K562 (cell line): ENCODE results near the gene PIGV. TPM values are rescaled to one million over a fixed set of nuclear protein-coding genes. Genes with fewer than 3 reads are reported as not detected.
A peak's percentile ranks its signal among the peaks of the same experiment; 100 is the strongest.

Source experiments
- ADNP ChIP-seq: fragments of 200-800 bp; sonication (Bioruptor generic); IDR thresholded peaks from 2 replicates; pipeline ENCODE4 v1.6.1; 2016; ENCODE audit warnings: missing genetic modification characterization, missing compliant biosample characterization
- BRCA1 ChIP-seq, 2 experiments: fragments of 450-650 bp in 1 of 2; sonication (generic) in 1 of 2; formaldehyde crosslinking in 1 of 2; IDR thresholded peaks; 2 replicates each; pipeline versions ENCODE4 v1.5.0 to v1.6.1; 2017 to 2020; ENCODE audit warnings: mild to moderate bottlenecking in 1 of 2, missing genetic modification reagents in 1 of 2
- BRD9 ChIP-seq: fragments of 450-650 bp; IDR thresholded peaks from 2 replicates; pipeline ENCODE4 v1.6.1; 2018; ENCODE audit warnings: low read depth; ENCODE audit not compliant: partially characterized antibody
- CCAR2 ChIP-seq: fragments of 200-400 bp; formaldehyde crosslinking; IDR thresholded peaks from 2 replicates; pipeline ENCODE4 v1.6.1; 2017; ENCODE audit warnings: mild to moderate bottlenecking, low read depth, low read length
- CSDE1 ChIP-seq, 2 experiments: fragments of 450-650 bp; IDR thresholded peaks; 2 replicates each; pipeline ENCODE4 v1.6.1; 2016; ENCODE audit warnings: mild to moderate bottlenecking in 1 of 2
- GTF2F1 ChIP-seq: IDR thresholded peaks from 2 replicates; pipeline ENCODE4 v1.6.1; 2011; ENCODE audit warnings: low read depth, low read length, improper control_type of control experiment
- HCFC1 ChIP-seq: IDR thresholded peaks from 2 replicates; pipeline ENCODE4 v1.6.1; 2012; ENCODE audit warnings: low read depth, low read length, improper control_type of control experiment
- HDAC1 ChIP-seq, 2 experiments: fragments of 450-650 bp; IDR thresholded peaks; 2 replicates each; pipeline ENCODE4 v1.6.1; 2016 to 2017; ENCODE audit warnings: inconsistent platforms in 1 of 2, mild to moderate bottlenecking in 1 of 2, moderate library complexity in 1 of 2
- HNRNPL ChIP-seq: fragments of 200-400 bp; formaldehyde crosslinking; IDR thresholded peaks from 2 replicates; pipeline ENCODE4 v1.6.1; 2017; ENCODE audit warnings: low read depth, mild to moderate bottlenecking, low read length
- POLR2AphosphoS5 ChIP-seq: IDR thresholded peaks from 2 replicates; pipeline ENCODE4 v1.6.1; 2011; ENCODE audit warnings: mild to moderate bottlenecking, low read depth, low read length, moderate library complexity; ENCODE audit not compliant: control insufficient read depth, insufficient read depth
- RB1 ChIP-seq: fragments of 450-650 bp; IDR thresholded peaks from 2 replicates; pipeline ENCODE4 v1.6.1; 2017; ENCODE audit warnings: low read depth, mild to moderate bottlenecking
- RUNX1 ChIP-seq: sonication (generic); IDR thresholded peaks from 2 replicates; pipeline ENCODE4 v1.6.1; 2016; ENCODE audit warnings: antibody characterized with exemption, low read depth
- SIN3A ChIP-seq, 2 experiments: fragments of 150-350 bp in 1 of 2; IDR thresholded peaks; 2 replicates each; pipeline ENCODE4 v1.6.1; 2011 to 2016; ENCODE audit warnings: borderline replicate concordance in 2 of 2, low read depth in 2 of 2, low read length in 2 of 2, mild to moderate bottlenecking in 2 of 2, moderate library complexity in 2 of 2; ENCODE audit not compliant: control insufficient read depth in 1 of 2
- STAG1 ChIP-seq: sonication (generic); formaldehyde crosslinking; IDR thresholded peaks from 2 replicates; pipeline ENCODE4 v1.5.0; 2020; ENCODE audit warnings: missing genetic modification reagents, borderline replicate concordance
- ZNF146 ChIP-seq: IDR thresholded peaks from one replicate; pipeline ENCODE4 v1.6.1; 2018; ENCODE audit warnings: missing compliant biosample characterization; ENCODE audit not compliant: unreplicated experiment
- ZNF589 ChIP-seq: fragments of 200-800 bp; sonication (Bioruptor generic); IDR thresholded peaks from 2 replicates; pipeline ENCODE4 v1.6.1; 2016; ENCODE audit warnings: low read depth, missing genetic modification characterization, missing compliant biosample characterization
- ZSCAN32 ChIP-seq: fragments of 450-650 bp; formaldehyde crosslinking; IDR thresholded peaks from 2 replicates; pipeline ENCODE4 v1.4.0; 2020; ENCODE audit warnings: mild to moderate bottlenecking, moderate library complexity
- polyA plus RNA-seq, 8 experiments: library from polyadenylated mRNA; depleted of rRNA in 4 of 8; stranded (reverse) in 5 of 8; unstranded in 3 of 8; fragments of >200 nt; fragmentation: Nextera tagmentation in 2 of 8; fragmentation: Illumina TruSeq in 1 of 8; extraction: Ambion mirVana in 2 of 8; extraction: Trizol in 1 of 8; gene quantifications; 2 replicates each; pipeline versions ENCODE4 v1.2.1 to v1.2.3, GENCODE V29; 2011 to 2014; ENCODE audit warnings: inconsistent platforms in 1 of 8, missing spikeins in 1 of 8
- total RNA-seq, 7 experiments: library from RNA; depleted of rRNA in 6 of 7; stranded (reverse); fragments of >200 nt in 6 of 7; fragmentation: Illumina TruSeq in 2 of 7; extraction: Trizol in 2 of 7; gene quantifications; 2 replicates each; pipeline versions ENCODE4 v1.2.1 to v1.2.3, GENCODE V29; 2011 to 2021; ENCODE audit warnings: low replicate concordance in 1 of 7
- TF ChIP-seq, protein P1 (sequence below): sonication (generic); formaldehyde crosslinking; IDR thresholded peaks from 2 replicates; pipeline ENCODE4 v1.8.1; 2023; ENCODE audit warnings: mild to moderate bottlenecking, missing genetic modification reagents
- TF ChIP-seq, protein P2 (sequence below): fragments of 450-650 bp; IDR thresholded peaks from 2 replicates; pipeline ENCODE4 v1.6.1; 2016; ENCODE audit warnings: antibody characterized with exemption
- TF ChIP-seq, protein P3 (sequence below): fragments of 450-650 bp; IDR thresholded peaks from 2 replicates; pipeline ENCODE4 v1.6.1; 2016; ENCODE audit warnings: low read depth, mild to moderate bottlenecking, moderate library complexity

PIGV gene
- total and polyA plus RNA-seq, 9 of the 15 experiments (the other 6 are each of a cell fraction or from before 2014, with no cell fraction given) = 8.4 to 21.8 (median 11.7) TPM

DNA sequence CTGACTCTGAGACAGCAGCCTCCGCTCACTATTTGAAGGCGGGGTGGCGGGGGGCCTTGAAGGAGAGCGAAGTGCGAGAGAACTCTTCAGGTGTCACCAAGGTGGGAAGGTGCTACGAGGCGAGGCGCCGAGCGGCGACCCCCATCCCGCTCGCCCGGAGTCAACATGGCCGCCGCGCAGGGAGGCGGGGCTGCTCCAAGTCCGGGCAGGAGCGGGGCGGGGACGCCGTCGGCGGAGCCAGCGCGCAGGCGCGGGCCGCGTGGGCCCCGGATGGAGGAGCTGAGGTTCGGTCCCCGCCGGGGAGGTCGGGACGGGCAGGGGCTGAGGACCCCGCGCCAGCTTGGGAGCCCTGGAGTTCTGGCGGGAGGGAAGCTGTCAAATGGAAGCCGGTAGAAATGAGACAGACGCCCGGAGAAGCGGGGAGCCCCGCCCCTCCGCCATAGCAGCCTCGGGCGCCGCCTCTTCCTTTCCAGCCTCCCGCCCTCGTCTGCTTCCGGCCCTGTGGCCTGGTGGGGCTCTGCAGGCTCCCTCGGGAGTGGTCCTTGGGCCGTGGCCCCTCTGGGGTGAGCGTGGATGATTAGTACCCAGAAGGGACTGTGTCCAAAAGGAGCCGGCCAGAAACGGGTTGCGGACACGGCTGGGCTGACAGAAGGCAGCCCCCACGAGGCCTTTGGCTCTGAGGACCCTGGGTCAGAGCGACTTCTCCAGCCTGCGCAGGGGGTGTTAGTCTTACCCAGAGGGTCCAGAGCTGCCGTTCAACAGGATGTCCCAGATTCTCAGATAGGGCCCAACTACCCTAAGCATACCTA lies at the start of gene PIGV (continued):
- TF ChIP-seq RB1 (peak; percentile 68), SIN3A (IDR thresholded peaks at IDR 0.05; ENCODE audit: borderline replicate concordance in 2 of 2, control insufficient read depth in 1 of 2, low read depth in 2 of 2, low read length in 2 of 2) (peak in 1 of 2 experiments; percentile 34; a peak in 2 of 4 replicates), CSDE1 (IDR thresholded peaks at IDR 0.05) (no peak), HNRNPL (no peak), BRCA1 (IDR thresholded peaks at IDR 0.05) (no peak), BRCA1 (CRISPR knock-in tag; IDR thresholded peaks at IDR 0.05) (peak; percentile 70; the same call in 1 of the 2 replicates), ZSCAN32 (CRISPR knock-in tag) (no peak), HDAC1 (IDR thresholded peaks at IDR 0.05) (peak in 1 of 2 experiments; percentile 17; a peak in 1 of 4 replicates), ZNF589 (CRISPR knock-in tag) (peak; percentile 50; the same call in 1 of the 2 replicates), CCAR2 (no peak), RUNX1 (peak; percentile 17; the same call in 1 of the 2 replicates), POLR2AphosphoS5 (peak; percentile 60), HCFC1 (peak; percentile 78), BRD9 (peak; percentile 52), STAG1 (CRISPR knock-in tag) (peak; percentile 22; the same call in 1 of the 2 replicates), GTF2F1 (no peak), ZNF146 (CRISPR knock-in tag) (no peak), ADNP (tag) (no peak)
- TF ChIP-seq, protein P1, sequence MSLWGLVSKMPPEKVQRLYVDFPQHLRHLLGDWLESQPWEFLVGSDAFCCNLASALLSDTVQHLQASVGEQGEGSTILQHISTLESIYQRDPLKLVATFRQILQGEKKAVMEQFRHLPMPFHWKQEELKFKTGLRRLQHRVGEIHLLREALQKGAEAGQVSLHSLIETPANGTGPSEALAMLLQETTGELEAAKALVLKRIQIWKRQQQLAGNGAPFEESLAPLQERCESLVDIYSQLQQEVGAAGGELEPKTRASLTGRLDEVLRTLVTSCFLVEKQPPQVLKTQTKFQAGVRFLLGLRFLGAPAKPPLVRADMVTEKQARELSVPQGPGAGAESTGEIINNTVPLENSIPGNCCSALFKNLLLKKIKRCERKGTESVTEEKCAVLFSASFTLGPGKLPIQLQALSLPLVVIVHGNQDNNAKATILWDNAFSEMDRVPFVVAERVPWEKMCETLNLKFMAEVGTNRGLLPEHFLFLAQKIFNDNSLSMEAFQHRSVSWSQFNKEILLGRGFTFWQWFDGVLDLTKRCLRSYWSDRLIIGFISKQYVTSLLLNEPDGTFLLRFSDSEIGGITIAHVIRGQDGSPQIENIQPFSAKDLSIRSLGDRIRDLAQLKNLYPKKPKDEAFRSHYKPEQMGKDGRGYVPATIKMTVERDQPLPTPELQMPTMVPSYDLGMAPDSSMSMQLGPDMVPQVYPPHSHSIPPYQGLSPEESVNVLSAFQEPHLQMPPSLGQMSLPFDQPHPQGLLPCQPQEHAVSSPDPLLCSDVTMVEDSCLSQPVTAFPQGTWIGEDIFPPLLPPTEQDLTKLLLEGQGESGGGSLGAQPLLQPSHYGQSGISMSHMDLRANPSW (CRISPR knock-in tag) = peak; percentile 79; the same call in 1 of the 2 replicates
- TF ChIP-seq, protein P2, sequence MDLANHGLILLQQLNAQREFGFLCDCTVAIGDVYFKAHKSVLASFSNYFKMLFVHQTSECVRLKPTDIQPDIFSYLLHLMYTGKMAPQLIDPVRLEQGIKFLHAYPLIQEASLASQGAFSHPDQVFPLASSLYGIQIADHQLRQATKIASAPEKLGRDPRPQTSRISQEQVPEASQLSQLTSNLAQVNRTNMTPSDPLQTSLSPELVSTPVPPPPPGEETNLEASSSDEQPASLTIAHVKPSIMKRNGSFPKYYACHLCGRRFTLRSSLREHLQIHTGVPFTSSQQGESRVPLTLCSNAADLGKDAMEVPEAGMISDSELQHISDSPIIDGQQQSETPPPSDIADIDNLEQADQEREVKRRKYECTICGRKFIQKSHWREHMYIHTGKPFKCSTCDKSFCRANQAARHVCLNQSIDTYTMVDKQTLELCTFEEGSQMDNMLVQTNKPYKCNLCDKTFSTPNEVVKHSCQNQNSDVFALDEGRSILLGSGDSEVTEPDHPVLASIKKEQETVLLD = peak; percentile 30; the same call in 1 of the 2 replicates
- TF ChIP-seq, protein P3, sequence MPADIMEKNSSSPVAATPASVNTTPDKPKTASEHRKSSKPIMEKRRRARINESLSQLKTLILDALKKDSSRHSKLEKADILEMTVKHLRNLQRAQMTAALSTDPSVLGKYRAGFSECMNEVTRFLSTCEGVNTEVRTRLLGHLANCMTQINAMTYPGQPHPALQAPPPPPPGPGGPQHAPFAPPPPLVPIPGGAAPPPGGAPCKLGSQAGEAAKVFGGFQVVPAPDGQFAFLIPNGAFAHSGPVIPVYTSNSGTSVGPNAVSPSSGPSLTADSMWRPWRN = no peak
